HAP-1 (cell line): ENCODE data around the gene NTM.

Experiments used
- DNase-seq, 2 experiments: peaks; one replicate each; pipeline ENCODE4 v3.0.0-alpha.2; 2016 to 2020; ENCODE audit warnings: low spot score in 2 of 2
- H3K27me3 ChIP-seq: fragments of 250-450 bp; sonication (Bioruptor Pico); 2 replicates; pipeline ENCODE4 v1.5.1; 2020; ENCODE audit warnings: low read depth, mild to moderate bottlenecking, moderate library complexity
- H3K36me3 ChIP-seq: fragments of 250-450 bp; sonication (Bioruptor Pico); replicated peaks from 2 replicates; pipeline ENCODE4 v1.5.1; 2020; ENCODE audit warnings: mild to moderate bottlenecking
- H3K4me1 ChIP-seq: fragments of 250-450 bp; sonication (Bioruptor Pico); 2 replicates; pipeline ENCODE4 v1.5.1; 2020; ENCODE audit warnings: mild to moderate bottlenecking
- H3K4me3 ChIP-seq: fragments of 250-450 bp; sonication (Bioruptor Pico); 2 replicates; pipeline ENCODE4 v1.5.1; 2020; ENCODE audit warnings: mild to moderate bottlenecking, moderate library complexity
- H3K9me3 ChIP-seq: fragments of 250-450 bp; sonication (Bioruptor Pico); 2 replicates; pipeline ENCODE4 v1.5.1; 2020; ENCODE audit warnings: mild to moderate bottlenecking, moderate library complexity
- in situ Hi-C: fragments of 300-500 bp; cut with MboI; formaldehyde crosslinking; loops from 3 replicates; pipeline ENCODE4 v1.14.3; 2020; ENCODE audit warnings: low sequenced_read_pairs, inconsistent platforms, mixed read lengths

Gene NTM

GRCh38 chr11:131764649-131765048 is 394.2 kb downstream of the NTM start:
- in situ Hi-C loops, result no loop called here
- no peaks in the 10 kb centered on the region for H3K27me3 ChIP-seq

GRCh38 chr11:131766637-131767036 is 396.2 kb downstream of the NTM start:
- Histone ChIP-seq H3K27me3 (no peaks in the 10 kb centered on the region), H3K9me3 (no peaks in the 10 kb centered on the region), H3K4me3 (no peak overlapping the region), H3K4me1 (no peaks in the 10 kb centered on the region), H3K36me3 (no peaks in the 10 kb centered on the region)
- in situ Hi-C loops, result no loop called here
- DNase-seq, result no peak

More at GRCh38 chr11:131764649-131765048, 394.2 kb downstream of the NTM start:
- no peak overlapping the region for H3K4me3 ChIP-seq
- no peaks in the 10 kb centered on the region for H3K4me1 ChIP-seq
- no peak for DNase-seq
- H3K9me3 ChIP-seq, result no peaks in the 10 kb centered on the region
- H3K36me3 ChIP-seq, result no peaks in the 10 kb centered on the region

- Histone ChIP-seq H3K36me3 (no peaks in the 10 kb centered on the region), H3K4me1 (no peaks in the 10 kb centered on the region), H3K4me3 (no peak overlapping the region), H3K27me3 (no peaks in the 10 kb centered on the region), H3K9me3 (no peaks in the 10 kb centered on the region)
- in situ Hi-C loops, result no loop called here
- no peak for DNase-seq
These were observed 397.0 kb downstream of the NTM start for GRCh38 chr11:131767421-131767820.

GRCh38 chr11:131770801-131771200 is 400.4 kb downstream of the NTM start:
- no peak for DNase-seq
- Histone ChIP-seq H3K9me3 (no peaks in the 10 kb centered on the region), H3K27me3 (no peaks in the 10 kb centered on the region), H3K4me1 (no peaks in the 10 kb centered on the region), H3K36me3 (no peaks in the 10 kb centered on the region), H3K4me3 (no peak overlapping the region)
- in situ Hi-C loops, result no loop called here

- no peak for DNase-seq
- in situ Hi-C loops, result no loop called here
- no peaks in the 10 kb centered on the region for H3K27me3 ChIP-seq
- no peak overlapping the region for H3K4me3 ChIP-seq
- no peaks in the 10 kb centered on the region for H3K9me3 ChIP-seq
- no peaks in the 10 kb centered on the region for H3K36me3 ChIP-seq
- no peaks in the 10 kb centered on the region for H3K4me1 ChIP-seq
These were observed 401.1 kb downstream of the NTM start for GRCh38 chr11:131771471-131771870.

GRCh38 chr11:131773626-131774025 is 403.2 kb downstream of the NTM start:
- no peak overlapping the region for H3K4me3 ChIP-seq
- in situ Hi-C loops, result no loop called here
- no peaks in the 10 kb centered on the region for H3K36me3 ChIP-seq
- H3K27me3 ChIP-seq, result no peaks in the 10 kb centered on the region
- no peaks in the 10 kb centered on the region for H3K4me1 ChIP-seq
- no peaks in the 10 kb centered on the region for H3K9me3 ChIP-seq
- no peak for DNase-seq

- no peak for DNase-seq
- H3K9me3 ChIP-seq, result no peaks in the 10 kb centered on the region
- H3K27me3 ChIP-seq, result no peaks in the 10 kb centered on the region
- in situ Hi-C loops, result no loop called here
- no peak overlapping the region for H3K4me3 ChIP-seq
- H3K36me3 ChIP-seq, result no peaks in the 10 kb centered on the region
- no peaks in the 10 kb centered on the region for H3K4me1 ChIP-seq
These were observed 405.8 kb downstream of the NTM start for GRCh38 chr11:131776211-131776610.

GRCh38 chr11:131785801-131786200 is 415.4 kb downstream of the NTM start:
- H3K27me3 ChIP-seq, result no peaks in the 10 kb centered on the region
- no peak overlapping the region for H3K4me3 ChIP-seq
- no peak for DNase-seq
- no peaks in the 10 kb centered on the region for H3K4me1 ChIP-seq
- H3K36me3 ChIP-seq, result no peaks in the 10 kb centered on the region
- in situ Hi-C loops, result no loop called here
- H3K9me3 ChIP-seq, result no peaks in the 10 kb centered on the region

- in situ Hi-C loops, result no loop called here
- H3K27me3 ChIP-seq, result no peaks in the 10 kb centered on the region
- no peaks in the 10 kb centered on the region for H3K36me3 ChIP-seq
- DNase-seq, result no peak
- H3K9me3 ChIP-seq, result no peaks in the 10 kb centered on the region
- no peaks in the 10 kb centered on the region for H3K4me1 ChIP-seq
- no peak overlapping the region for H3K4me3 ChIP-seq
These were observed 416.7 kb downstream of the NTM start for GRCh38 chr11:131787119-131787518.

GRCh38 chr11:131790586-131790985 is 420.2 kb downstream of the NTM start:
- Histone ChIP-seq H3K4me3 (no peak overlapping the region), H3K9me3 (no peaks in the 10 kb centered on the region), H3K4me1 (no peaks in the 10 kb centered on the region), H3K36me3 (no peaks in the 10 kb centered on the region), H3K27me3 (no peaks in the 10 kb centered on the region)
- in situ Hi-C loops, result no loop called here
- DNase-seq, result no peak

GRCh38 chr11:131792243-131792642 is 421.8 kb downstream of the NTM start:
- in situ Hi-C loops, result no loop called here
- Histone ChIP-seq H3K9me3 (no peaks in the 10 kb centered on the region), H3K4me3 (no peak overlapping the region)

GRCh38 chr11:131796089-131796488 is 425.7 kb downstream of the NTM start:
- Histone ChIP-seq H3K4me3 (no peak overlapping the region), H3K4me1 (no peaks in the 10 kb centered on the region), H3K27me3 (no peaks in the 10 kb centered on the region), H3K36me3 (no peaks in the 10 kb centered on the region), H3K9me3 (no peaks in the 10 kb centered on the region)
- in situ Hi-C loops, result no loop called here
- DNase-seq, result no peak

More at GRCh38 chr11:131792243-131792642, 421.8 kb downstream of the NTM start:
- Histone ChIP-seq H3K4me1 (no peaks in the 10 kb centered on the region), H3K27me3 (no peaks in the 10 kb centered on the region), H3K36me3 (no peaks in the 10 kb centered on the region)
- no peak for DNase-seq

GRCh38 chr11:131796541-131796940 is 426.1 kb downstream of the NTM start:
- in situ Hi-C loops, result no loop called here
- Histone ChIP-seq H3K27me3 (no peaks in the 10 kb centered on the region), H3K36me3 (no peaks in the 10 kb centered on the region), H3K4me3 (no peak overlapping the region), H3K9me3 (no peaks in the 10 kb centered on the region), H3K4me1 (no peaks in the 10 kb centered on the region)
- no peak for DNase-seq

GRCh38 chr11:131800452-131800851 is 430.0 kb downstream of the NTM start:
- Histone ChIP-seq H3K4me3 (no peak overlapping the region), H3K4me1 (no peaks in the 10 kb centered on the region), H3K9me3 (no peaks in the 10 kb centered on the region), H3K27me3 (no peaks in the 10 kb centered on the region), H3K36me3 (no peaks in the 10 kb centered on the region)
- no peak for DNase-seq
- in situ Hi-C loops, result no loop called here

- Histone ChIP-seq H3K4me3 (no peak overlapping the region), H3K9me3 (no peaks in the 10 kb centered on the region), H3K4me1 (no peaks in the 10 kb centered on the region), H3K27me3 (no peaks in the 10 kb centered on the region), H3K36me3 (no peaks in the 10 kb centered on the region)
- DNase-seq, result no peak
- in situ Hi-C loops, result no loop called here
These were observed 432.2 kb downstream of the NTM start for GRCh38 chr11:131802440-131803115.
